ENCODE results near the gene GSG1.

GRCh38 chr12:13124656-13125505 is 21.4 kb upstream of the GSG1 start:
- no peak for TF ChIP-seq POLR2AphosphoS5 (IDR thresholded peaks at IDR 0.05; ENCODE audit: borderline replicate concordance, low read depth, low read length)
- TF ChIP-seq EZH2 (IDR thresholded peaks at IDR 0.05): no peak
- no peak for TF ChIP-seq FOXP2 (optimal IDR thresholded peaks at IDR 0.05; ENCODE audit: control extremely low read depth, extremely low read length, insufficient read depth)
